HG03066 (cell line): Measurements from ENCODE around the gene HLX.

Experiments
- ATAC-seq: cut with Tn5 transposase; IDR thresholded peaks from one replicate; pipeline ENCODE4 v1.9.1; 2021; ENCODE audit warnings: low read depth; ENCODE audit not compliant: unreplicated experiment

The HLX gene

DNA sequence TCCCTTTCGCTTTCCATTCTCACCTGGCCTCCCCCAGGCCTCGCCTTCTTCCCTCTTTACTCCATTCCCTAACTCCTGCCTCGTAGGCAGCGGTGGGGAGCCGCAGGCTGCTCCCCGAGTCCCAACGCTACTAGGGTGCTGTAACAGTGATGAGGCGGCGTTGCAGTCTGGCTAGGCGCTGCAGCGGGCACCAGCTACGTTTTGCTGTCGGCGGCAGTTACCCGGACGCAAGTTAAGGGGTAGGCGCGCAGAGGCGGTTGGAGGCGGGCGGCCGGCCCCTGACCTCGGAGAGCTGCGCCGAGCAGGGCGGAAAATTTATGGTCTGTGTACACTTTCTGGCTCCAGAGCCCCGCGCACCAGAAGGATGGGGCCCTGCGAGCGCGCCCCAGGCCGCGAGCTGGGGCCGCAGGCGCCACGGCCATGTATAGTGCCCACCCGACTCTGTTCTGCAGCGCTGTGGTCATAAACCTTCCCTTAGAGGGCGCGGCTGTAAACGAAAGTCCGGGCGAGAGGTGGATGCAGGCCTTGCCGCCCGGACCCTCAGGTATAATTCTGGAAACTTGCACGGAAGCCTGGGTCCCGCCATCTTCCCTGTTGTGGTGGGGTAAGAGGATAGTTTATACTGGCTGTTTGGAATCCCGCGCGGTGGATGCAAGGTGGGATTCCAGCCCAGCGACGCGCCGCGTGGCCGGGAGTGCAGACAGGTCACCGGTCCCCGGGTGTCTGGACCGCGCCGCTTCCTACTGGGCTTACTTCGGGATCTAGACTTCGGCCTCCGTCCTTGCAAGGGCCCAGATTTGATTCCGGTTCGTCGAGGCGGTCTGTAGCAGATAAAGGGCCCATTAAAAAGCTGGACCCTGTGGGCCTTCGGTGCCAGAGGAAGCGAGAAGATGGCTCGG lies 15.0 kb downstream of the HLX start:
- no peak for ATAC-seq

DNA sequence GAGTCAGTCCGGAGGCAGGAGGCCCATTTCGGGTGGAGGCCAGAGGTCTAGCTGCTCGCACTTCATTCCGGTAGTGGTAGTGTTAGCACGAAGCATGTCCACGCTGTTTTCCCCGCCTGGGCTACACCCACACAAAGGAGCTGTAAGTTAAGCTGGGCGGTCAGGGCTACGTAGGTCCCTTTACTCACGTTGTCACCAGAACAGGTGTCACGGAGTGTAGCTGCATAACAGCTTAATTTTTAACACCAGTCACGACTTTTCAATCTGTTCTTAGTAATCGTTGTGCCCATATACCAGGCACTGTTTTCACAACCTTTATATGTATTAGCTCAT lies 15.6 kb downstream of the HLX start:
- ATAC-seq = no peak

DNA sequence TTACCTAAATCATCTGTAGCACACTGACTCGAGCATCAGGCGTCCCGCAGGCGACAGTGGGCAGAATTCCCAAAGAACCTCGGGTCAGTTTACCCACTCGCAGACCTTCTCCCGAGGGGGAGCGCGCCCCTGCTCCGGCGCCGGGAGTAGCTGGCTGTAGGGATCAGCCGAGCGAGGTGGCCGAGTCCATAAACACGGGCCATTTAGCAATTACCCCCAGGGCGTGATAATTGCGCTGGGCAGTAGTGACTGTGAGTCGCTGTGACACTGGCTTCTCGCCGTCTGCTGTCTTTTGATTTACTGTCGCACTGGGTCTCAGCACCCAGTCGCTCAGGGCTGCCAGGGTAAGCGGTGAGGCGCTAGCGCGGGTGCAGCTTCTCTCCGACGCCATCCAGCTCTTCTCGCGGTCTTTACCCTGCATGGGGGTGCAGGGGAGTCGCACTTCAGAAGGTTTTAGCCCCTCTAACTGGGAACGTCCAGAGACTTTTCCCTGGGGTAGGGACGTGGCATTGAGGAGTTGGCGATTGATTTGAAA lies 16.2 kb downstream of the HLX start:
- ATAC-seq = no peak

DNA sequence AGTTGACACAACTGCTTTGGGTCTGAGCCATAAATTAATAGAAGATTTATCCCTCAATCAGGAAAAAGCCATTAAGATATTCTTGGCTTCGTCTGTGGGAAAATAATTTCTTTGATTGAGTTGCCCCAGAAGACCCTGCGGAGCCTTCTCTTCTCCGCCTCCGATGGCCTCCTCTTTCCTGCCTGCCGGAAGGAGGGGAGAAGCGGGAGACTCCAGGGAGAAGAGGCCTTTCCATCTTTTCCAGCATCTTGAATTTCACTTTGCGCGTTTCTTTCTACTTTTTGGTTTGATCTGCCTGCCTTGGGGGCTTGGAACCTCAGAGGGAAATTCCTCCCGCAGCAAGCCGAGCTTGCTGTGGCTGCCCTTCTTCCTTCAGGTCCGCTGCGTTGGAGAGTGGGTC lies 16.8 kb downstream of the HLX start:
- ATAC-seq = no peak

DNA sequence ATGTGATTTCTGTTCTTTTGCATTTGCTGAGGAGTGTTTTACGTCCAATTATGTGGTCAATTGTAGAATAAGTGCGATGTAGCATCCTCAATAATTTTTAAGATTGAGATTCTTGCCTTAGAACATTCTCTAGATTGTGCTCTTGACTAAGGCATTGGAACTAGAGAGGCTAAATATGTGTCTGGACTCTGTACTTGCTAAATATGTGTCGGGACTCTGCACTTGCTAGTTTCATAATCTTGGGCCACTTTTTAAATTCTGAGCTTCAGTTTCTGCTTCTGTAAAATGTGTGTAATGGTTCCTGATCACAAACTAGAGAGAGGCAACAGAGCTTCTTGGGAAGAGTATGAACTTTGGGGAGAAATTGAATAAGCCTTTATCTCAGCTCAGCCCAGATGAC lies 21.6 kb downstream of the HLX start:
- ATAC-seq = no peak

DNA sequence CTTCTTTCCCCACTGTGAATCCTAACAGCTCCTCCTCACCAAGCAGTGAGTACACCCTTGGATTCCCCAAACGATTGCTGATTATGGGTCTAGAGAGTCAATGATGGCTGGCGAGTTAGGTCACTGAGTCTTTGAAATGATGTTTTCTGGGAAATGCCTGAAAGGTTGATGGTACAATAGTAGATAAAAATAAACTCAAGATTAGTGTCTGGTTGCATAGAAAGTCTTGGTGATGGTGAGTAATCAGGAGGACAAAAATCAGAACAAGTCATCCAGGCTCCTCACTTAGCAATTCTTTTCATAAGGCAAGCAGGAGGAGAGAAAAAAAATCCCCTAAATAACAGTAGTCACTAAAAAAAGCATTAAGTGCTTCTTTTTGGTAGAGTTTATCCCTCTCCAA lies 22.6 kb downstream of the HLX start:
- no peak for ATAC-seq

DNA sequence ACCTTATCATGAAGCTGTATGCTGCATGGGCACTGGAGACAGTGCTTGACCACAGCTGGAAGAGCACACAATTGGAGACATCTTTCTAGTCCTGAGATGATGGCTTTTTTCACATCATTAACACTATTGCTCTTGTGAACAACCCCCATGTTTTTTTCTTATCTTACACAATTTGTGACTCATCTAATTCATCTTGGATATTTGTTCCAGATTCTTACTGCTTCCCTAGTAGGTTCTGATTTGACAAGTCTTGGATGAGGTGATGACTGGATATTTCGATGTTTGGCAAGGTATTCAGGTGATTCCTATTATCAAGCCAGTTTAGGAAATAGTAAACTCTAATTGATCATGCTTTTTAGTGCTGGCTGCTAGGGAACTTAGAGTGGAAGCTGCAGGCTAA lies 23.7 kb downstream of the HLX start:
- no peak for ATAC-seq

DNA sequence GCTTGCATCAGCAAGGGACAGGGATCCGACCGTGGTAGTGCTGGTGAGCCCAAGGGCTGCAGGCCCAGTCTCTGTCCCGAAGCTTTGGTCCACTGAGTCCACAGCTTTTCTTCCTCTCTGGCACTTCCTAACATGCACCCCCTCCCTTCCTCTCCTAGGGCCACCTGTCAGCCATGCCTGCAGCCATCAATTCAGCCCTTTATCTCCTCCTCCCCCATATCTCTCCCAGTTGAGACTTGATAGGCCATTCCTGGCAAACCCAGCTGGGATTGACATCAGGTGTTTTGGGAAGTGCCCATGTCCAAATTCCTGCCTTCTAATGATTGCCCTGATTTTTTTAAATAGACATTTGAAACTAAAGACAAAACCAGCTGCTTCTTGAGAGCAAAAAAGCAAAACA lies 25.6 kb downstream of the HLX start:
- ATAC-seq = no peak

DNA sequence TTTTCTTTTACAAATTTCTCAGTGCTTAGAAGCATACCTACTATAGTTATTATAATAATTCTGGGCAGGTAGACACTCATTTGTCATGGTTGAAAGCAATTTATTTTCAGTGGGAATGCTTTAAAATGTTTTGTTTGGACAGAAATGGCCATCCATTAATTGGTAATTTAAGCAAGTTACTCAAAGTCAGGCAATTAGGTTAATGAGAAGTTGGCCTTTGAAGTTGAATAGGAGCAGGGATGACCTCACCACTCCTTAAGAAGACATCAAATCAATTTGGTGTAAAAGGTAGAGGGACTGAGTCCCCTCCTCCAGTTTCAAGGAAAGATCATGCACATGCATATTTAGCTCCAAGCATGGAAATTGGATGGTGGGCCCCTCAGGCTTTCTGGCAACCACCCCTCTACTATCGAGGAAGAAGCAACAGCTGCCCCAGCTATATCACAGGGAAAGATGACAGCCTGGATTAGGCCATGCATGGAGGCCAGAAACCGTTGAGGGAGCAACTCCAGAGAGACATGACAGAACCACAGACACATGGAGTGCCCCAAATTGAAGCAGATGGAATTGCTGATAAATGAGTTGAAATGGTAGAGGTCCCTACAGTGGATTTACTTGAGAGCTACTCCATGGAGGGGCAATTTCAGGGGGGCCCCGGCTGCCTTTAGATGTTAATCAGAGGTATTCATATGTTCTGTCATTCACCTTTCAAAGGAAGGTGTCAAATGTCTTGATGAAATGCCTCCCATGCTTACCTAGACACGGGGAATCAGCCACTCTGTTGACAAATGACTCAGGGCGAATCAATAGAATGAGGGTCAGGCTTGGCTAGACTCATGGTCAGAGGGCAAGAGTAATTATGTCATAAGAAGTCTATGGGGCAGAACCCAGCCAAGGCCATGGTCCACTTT lies 26.7 kb downstream of the HLX start:
- ATAC-seq = no peak

DNA sequence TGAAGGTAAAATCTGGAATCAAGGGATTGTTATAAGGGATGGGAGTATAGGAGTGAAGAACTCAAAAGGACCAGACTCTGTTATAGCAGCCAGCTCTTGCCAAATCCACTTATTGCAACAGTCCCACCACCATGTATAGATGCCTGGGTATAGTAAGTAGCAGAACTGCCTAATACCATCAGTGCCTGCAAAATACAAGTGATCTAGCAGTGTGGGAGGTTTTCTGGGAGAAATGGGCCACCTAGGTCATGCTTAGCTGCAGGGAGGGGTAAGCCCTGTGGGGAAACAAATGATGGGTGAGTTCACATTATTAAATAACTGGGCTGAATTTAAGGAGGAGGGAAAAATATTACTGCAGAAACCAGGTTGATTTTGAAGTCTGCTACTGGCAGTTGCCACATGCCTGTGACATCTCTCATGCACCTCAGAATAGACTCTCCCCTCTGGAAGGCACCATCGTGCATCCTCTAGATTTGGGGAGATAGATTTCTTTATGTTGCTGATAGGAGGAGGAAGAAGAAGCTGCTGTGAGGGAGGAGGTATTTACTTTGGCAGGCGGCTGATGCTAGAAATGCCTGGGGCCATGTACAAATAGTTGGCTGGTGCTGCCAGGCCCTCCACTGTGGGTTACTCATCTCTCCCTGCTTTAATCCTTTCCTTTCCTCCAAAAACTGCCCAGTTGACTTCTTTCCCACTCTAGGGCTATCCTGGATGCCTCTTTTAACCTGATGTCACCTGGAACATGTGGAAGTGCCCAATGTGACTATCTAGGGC lies 27.5 kb downstream of the HLX start:
- no peak for ATAC-seq

DNA sequence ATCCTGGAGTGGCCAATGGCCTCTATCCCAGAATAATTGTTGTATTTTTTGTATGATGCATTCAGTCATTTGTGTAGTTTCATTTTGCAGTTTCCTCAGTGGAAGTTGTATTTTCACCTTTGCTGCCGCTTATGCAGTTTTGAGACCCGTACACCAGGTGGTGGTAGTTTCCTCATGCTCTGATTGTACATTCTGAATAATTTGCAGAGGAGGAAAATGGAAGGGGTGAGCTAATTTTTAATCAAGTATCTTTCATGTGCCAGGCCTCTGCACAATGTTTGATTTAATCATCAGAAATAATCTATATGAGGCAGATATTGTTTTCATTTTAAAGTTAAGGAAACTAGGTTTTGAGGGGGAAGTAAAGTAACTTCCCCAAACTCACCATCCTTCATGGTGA lies 29.5 kb downstream of the HLX start:
- ATAC-seq = no peak

DNA sequence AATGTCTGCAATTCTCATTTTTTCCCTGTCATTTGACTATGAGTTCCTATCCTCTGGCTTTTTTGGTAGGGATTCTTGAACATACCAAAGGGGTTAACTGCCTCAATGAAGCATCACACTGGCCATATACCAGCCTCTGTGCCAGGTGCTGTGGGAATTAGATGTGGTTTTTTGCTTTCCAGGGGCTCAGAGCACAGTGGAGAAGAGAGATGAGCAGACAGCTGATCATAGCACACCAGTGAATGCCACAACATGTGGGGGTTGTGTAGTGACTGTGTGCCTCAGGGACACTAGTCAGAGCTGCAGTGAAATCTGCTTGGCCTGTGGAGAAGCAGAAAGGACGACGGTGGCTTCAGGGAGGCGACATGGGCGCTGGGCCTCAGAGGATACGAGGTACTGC lies 30.8 kb downstream of the HLX start:
- ATAC-seq = no peak

DNA sequence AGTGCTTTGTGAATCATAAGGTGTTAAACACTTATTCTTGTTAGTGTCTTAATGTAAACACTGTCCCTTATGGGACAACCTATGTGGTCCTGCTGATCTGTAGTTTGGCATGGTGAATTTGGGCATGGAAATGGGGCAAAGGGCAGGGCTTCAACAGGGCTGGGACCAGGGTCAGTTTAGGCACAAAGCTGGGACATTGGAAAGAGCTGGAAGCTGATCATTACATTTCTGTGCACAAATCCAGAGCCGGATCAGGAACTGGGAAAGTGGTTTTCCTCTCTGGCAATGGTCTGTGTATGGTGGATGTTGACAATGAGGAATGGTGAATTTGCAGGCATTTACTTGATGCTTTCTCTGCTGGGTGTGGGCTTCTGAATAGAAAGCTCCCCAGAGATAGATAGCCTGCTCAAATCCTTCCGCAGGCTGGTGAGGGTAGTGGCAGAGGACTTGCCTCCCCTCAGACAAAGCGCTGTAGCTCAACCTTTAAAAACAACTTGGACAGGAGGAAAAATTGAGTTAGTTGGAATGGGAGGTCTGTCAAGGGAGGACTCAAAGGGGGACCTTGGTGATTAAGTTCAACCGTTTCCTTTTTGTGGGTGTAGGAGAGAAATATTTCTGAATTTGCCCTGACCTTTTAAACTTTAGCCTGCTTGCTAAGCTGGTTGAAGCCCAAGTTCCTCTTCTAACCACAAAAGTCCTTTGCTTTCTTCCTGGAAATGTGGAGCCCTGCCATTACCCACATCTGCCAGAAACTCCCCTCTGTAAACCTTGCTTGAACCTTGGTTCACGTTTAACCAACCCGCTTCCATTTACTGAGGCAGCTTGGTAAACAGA lies 35.3 kb downstream of the HLX start:
- no peak for ATAC-seq

DNA sequence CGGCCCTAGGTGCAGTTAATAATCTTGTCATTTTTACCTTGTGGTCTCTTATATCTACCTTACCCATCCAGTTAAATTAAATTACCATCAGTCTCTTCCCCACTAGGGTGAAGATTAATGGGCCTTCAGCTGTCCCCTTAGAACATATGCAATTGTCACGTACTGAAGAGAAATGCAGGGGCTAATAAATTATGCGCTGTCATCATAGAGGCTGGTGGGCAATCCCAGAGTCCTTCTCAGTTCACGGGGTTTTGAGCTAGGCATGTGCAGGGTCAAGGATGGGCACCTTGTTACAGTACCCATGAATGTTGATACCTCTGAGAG lies 35.8 kb downstream of the HLX start:
- ATAC-seq = no peak

DNA sequence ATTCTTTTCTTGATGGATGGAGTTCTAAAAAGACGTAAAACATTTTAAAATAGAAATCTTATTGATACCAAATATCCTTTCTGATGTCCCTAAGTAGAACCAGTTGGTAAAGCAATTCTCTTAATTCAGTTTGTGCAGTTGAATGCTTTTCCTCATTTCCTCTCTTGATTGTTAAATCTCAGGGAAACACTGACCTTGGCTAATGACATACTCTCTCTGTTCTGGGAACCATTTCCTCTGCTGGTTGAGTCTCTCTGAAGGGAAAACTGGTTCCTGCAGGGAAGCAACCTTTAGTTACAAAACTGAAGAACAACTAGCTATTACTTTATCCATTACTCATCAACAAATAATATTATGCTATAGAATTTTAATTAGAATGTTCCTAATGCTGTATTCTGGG lies 36.7 kb downstream of the HLX start:
- no peak for ATAC-seq

DNA sequence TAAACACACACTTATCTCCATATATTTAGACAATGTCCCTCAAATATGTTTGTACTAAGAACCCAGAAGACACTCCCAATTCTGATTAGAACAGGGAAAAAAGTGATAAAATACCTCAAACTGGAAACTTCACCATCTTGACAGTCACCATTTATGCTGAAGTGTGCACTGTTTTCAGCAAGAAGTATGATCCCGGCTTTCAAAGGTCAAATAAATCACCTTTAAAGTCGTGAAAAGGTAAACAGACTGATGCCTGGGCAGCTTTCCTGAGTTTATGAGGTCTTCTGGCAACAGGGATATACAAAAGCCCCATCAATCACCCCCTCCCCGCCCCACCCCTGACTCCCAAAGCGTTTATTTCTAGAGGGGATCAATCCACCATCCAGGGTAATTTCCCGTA lies 37.9 kb downstream of the HLX start:
- ATAC-seq = no peak

DNA sequence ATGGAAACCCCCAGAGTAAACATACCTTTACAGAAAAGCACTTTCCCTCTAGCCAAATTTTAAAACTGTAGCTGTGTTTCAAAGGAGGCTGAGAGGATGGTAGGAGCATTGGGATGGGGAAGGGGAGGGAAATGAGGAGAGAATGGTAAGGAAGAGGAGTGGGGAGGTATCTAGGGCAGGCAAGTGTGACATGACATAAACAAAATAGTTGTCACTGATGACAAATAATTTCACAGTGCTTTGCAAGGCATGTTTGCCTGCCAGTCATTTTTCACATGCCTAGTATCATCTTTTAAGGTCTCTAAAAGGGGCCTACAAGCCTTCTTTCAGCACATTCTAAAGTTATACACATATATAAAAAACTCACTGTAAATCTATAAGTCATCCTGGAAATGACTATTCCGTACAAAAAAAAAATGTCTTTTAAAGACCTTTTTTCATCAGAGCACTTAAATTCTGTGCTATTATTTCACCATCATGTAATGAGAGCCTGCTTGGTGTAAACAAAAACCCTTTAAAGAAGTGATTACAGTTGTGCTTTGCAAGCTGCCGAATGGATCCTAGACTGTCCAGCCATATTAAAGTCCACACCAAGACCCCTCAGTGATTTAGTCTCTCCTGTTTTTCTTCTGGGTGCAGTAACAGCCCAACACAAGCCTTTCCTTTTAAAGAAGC lies 38.4 kb downstream of the HLX start:
- no peak for ATAC-seq

DNA sequence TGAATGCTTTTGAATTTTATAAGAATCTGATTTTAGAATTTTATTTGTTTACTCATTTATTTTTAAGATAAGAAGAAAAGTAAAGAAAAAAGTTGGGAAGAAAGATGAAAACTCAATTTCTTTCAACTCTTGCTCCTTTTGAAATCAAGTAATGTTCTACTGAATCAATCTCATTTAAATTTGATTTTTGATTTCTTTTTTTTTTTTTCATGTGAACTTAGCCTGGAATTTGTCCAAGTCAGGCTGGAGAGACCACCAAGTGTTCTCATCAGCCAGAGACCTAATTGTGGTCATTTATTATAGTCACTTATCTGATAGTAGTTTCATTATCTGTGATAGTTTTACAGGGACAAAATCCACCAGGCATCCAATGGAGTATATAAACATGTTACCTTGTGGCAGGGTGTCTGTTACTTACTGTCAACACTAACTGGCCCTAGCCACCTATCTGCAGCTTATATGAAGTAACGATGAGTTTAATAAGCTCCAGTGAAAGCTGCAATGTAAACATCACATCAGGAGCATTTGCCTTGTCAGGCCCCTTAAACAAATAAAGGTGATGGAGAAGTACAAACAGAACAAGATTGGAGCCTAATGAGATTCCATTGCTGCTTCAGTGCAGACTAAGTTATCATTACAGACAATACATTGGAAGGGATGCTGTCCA lies 39.2 kb downstream of the HLX start:
- ATAC-seq = no peak

DNA sequence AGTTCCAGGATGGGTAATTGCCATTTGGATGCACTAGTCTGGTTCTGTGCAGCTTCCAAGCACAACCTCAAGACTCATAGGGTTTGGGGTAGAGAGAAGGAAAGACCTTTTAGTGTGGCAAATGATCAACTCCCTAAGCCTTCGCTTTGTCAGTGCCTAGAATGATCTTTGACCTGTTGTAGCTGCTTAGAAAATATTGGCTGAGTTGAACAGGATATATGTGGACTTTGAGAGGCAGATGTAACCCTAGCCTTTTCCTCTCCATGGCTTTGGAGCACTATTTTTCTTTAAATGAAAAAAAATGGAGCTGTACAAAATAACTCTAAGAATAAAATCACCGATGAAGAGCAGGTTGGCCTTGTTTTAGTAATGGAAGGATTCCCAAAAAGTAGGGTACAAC lies 41.7 kb downstream of the HLX start:
- no peak for ATAC-seq
